H1 (cell line): ENCODE results near the gene RPS4Y2. TPM values are rescaled to one million over a fixed set of nuclear protein-coding genes. Genes with fewer than 3 reads are reported as not detected.

ENCODE experiments used
- ASH2L ChIP-seq: fragments of 200-600, 300-600 bp; sonication (generic); IDR thresholded peaks from one replicate; pipeline ENCODE4 v1.7.1; 2017; ENCODE audit warnings: low read length
- BCL11A ChIP-seq, 2 experiments: IDR thresholded peaks; one replicate each; pipeline ENCODE4 v1.6.1; 2011; ENCODE audit warnings: low read depth in 2 of 2, low read length in 2 of 2, mild to moderate bottlenecking in 2 of 2
- CHD1 ChIP-seq: IDR thresholded peaks from 2 replicates; pipeline ENCODE4 v1.6.1; 2012; ENCODE audit warnings: low read depth, low read length, improper control_type of control experiment
- CREB1 ChIP-seq: IDR thresholded peaks from 2 replicates; pipeline ENCODE4 v1.6.1; 2012; ENCODE audit warnings: inconsistent platforms
- EGR1 ChIP-seq: IDR thresholded peaks from 2 replicates; pipeline ENCODE4 v1.6.1; 2011; ENCODE audit warnings: low read depth, low read length, borderline replicate concordance
- HDAC6 ChIP-seq: IDR thresholded peaks from one replicate; pipeline ENCODE4 v1.7.1; 2012; ENCODE audit warnings: low read depth, mild to moderate bottlenecking, inconsistent platforms, low read length, moderate library complexity
- KDM4A ChIP-seq: IDR thresholded peaks from one replicate; pipeline ENCODE4 v1.7.1; 2012; ENCODE audit warnings: low read depth, mild to moderate bottlenecking, moderate library complexity, low read length, inconsistent platforms; ENCODE audit not compliant: severe bottlenecking
- MAFK ChIP-seq: IDR thresholded peaks from 2 replicates; pipeline ENCODE4 v1.6.1; 2012; ENCODE audit warnings: low read depth, mild to moderate bottlenecking, improper control_type of control experiment, low read length
- RXRA ChIP-seq: IDR thresholded peaks from 2 replicates; pipeline ENCODE4 v1.6.1; 2011; ENCODE audit warnings: low read depth, mild to moderate bottlenecking, low read length, moderate library complexity; ENCODE audit not compliant: insufficient read depth
- SP1 ChIP-seq: IDR thresholded peaks from 2 replicates; pipeline ENCODE4 v1.6.1; 2011; ENCODE audit warnings: low read depth, low read length
- TAF1 ChIP-seq: IDR thresholded peaks from 2 replicates; pipeline ENCODE4 v1.6.1; 2011; ENCODE audit warnings: mild to moderate bottlenecking, low read depth, low read length
- TCF12 ChIP-seq: IDR thresholded peaks from 2 replicates; pipeline ENCODE4 v1.6.1; 2011; ENCODE audit warnings: low read depth, mild to moderate bottlenecking, low read length
- polyA plus RNA-seq, 7 experiments: library from polyadenylated mRNA; depleted of rRNA in 3 of 7; stranded (reverse) in 5 of 7; unstranded in 2 of 7; fragments of >200 nt in 5 of 7; fragments of 200-250 nt in 2 of 7; gene quantifications; 1 replicate in 5 of 7; 2 replicates in 1 of 7; 4 replicates in 1 of 7; pipeline versions ENCODE4 v1.2.1 to v1.2.3, GENCODE V29; 2011 to 2013; ENCODE audit warnings: missing spikeins in 2 of 7, mixed read lengths in 2 of 7
- total RNA-seq: library from RNA; stranded (reverse); fragmentation: NEBNext Ultra II Directional; extraction: Animal tissue kit (Norgen Biotek cat#: 25700); gene quantifications from 2 replicates; pipeline ENCODE4 v1.2.1, GENCODE V29; 2021
- TF ChIP-seq, protein P1 (sequence below): fragments of 300-600 bp; sonication (generic); IDR thresholded peaks from 2 replicates; pipeline ENCODE4 v1.7.1; 2012; ENCODE audit warnings: low read length, moderate library complexity, mild to moderate bottlenecking, inconsistent platforms; ENCODE audit not compliant: insufficient replicate concordance

The RPS4Y2 gene
- total and polyA plus RNA-seq, 2 of the 8 experiments (the other 6 are each of a cell fraction or from before 2014, with no cell fraction given): not detected

DNA sequence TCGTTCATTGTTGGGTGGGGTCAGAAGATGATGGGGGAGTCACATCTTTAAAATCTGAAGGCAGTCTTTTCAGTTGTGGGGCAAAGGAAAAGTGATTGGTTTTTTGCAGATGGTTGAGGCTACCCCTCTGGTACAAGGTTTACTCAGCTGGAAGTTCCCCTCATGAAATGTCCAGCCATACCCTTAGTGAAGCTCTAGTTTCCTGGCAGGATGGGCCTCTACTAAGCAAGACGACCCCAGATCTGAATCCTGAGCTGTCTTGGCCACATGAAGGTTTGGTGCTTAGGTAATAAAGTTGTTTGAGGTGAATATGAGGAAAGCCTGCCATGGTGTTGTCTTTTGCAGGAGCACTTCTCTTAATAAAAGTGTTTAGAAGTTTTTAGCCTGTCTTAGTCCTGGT is 9.2 kb downstream of the RPS4Y2 start (continued):
- TF ChIP-seq, protein P1, sequence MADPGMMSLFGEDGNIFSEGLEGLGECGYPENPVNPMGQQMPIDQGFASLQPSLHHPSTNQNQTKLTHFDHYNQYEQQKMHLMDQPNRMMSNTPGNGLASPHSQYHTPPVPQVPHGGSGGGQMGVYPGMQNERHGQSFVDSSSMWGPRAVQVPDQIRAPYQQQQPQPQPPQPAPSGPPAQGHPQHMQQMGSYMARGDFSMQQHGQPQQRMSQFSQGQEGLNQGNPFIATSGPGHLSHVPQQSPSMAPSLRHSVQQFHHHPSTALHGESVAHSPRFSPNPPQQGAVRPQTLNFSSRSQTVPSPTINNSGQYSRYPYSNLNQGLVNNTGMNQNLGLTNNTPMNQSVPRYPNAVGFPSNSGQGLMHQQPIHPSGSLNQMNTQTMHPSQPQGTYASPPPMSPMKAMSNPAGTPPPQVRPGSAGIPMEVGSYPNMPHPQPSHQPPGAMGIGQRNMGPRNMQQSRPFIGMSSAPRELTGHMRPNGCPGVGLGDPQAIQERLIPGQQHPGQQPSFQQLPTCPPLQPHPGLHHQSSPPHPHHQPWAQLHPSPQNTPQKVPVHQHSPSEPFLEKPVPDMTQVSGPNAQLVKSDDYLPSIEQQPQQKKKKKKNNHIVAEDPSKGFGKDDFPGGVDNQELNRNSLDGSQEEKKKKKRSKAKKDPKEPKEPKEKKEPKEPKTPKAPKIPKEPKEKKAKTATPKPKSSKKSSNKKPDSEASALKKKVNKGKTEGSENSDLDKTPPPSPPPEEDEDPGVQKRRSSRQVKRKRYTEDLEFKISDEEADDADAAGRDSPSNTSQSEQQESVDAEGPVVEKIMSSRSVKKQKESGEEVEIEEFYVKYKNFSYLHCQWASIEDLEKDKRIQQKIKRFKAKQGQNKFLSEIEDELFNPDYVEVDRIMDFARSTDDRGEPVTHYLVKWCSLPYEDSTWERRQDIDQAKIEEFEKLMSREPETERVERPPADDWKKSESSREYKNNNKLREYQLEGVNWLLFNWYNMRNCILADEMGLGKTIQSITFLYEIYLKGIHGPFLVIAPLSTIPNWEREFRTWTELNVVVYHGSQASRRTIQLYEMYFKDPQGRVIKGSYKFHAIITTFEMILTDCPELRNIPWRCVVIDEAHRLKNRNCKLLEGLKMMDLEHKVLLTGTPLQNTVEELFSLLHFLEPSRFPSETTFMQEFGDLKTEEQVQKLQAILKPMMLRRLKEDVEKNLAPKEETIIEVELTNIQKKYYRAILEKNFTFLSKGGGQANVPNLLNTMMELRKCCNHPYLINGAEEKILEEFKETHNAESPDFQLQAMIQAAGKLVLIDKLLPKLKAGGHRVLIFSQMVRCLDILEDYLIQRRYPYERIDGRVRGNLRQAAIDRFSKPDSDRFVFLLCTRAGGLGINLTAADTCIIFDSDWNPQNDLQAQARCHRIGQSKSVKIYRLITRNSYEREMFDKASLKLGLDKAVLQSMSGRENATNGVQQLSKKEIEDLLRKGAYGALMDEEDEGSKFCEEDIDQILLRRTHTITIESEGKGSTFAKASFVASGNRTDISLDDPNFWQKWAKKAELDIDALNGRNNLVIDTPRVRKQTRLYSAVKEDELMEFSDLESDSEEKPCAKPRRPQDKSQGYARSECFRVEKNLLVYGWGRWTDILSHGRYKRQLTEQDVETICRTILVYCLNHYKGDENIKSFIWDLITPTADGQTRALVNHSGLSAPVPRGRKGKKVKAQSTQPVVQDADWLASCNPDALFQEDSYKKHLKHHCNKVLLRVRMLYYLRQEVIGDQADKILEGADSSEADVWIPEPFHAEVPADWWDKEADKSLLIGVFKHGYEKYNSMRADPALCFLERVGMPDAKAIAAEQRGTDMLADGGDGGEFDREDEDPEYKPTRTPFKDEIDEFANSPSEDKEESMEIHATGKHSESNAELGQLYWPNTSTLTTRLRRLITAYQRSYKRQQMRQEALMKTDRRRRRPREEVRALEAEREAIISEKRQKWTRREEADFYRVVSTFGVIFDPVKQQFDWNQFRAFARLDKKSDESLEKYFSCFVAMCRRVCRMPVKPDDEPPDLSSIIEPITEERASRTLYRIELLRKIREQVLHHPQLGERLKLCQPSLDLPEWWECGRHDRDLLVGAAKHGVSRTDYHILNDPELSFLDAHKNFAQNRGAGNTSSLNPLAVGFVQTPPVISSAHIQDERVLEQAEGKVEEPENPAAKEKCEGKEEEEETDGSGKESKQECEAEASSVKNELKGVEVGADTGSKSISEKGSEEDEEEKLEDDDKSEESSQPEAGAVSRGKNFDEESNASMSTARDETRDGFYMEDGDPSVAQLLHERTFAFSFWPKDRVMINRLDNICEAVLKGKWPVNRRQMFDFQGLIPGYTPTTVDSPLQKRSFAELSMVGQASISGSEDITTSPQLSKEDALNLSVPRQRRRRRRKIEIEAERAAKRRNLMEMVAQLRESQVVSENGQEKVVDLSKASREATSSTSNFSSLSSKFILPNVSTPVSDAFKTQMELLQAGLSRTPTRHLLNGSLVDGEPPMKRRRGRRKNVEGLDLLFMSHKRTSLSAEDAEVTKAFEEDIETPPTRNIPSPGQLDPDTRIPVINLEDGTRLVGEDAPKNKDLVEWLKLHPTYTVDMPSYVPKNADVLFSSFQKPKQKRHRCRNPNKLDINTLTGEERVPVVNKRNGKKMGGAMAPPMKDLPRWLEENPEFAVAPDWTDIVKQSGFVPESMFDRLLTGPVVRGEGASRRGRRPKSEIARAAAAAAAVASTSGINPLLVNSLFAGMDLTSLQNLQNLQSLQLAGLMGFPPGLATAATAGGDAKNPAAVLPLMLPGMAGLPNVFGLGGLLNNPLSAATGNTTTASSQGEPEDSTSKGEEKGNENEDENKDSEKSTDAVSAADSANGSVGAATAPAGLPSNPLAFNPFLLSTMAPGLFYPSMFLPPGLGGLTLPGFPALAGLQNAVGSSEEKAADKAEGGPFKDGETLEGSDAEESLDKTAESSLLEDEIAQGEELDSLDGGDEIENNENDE: no peak
- TF ChIP-seq BCL11A (IDR thresholded peaks at IDR 0.05; ENCODE audit: low read depth in 2 of 2, low read length in 2 of 2) (no peak), KDM4A (no peak), RXRA (no peak), TAF1 (no peak), CREB1 (no peak), CHD1 (no peak), EGR1 (no peak), TCF12 (no peak), ASH2L (no peak), SP1 (no peak), MAFK (no peak), HDAC6 (no peak)
